ENCODE results near the gene MED8.
"Not testable (repeated sequence)": the region's sequence is repeated elsewhere in the genome, so short reads cannot be mapped to it uniquely, and the experiment has no call there.

MED8 gene

GRCh38 chr1:43382027-43382779 lies 7.4 kb downstream of the MED8 start:
- no peak for DNase-seq (ENCODE audit: low spot score)

DNA sequence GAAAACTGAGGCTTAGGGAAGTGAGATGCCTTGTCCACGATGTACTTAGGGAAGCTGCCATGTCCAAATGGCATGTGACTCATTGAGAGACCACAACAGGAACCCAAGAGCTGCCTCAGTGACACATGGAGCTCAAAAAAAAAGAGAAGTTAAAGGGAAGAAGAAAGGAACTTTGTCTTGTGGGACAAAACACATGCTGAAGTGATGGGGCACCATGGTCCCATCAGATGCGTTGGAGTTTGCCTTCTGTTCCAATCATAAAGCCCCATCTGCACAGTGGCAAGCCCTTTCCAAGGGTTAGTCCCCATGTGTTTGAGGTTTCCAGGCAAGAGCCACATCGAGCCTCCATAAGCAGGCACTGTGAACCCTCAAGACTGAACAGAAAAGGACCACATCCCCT lies 8.0 kb downstream of the MED8 start:
- DNase-seq (ENCODE audit: low spot score), result no peak

- no peak for DNase-seq (ENCODE audit: low spot score)
These were observed 10.1 kb downstream of the MED8 start for GRCh38 chr1:43379476-43379875.

DNA sequence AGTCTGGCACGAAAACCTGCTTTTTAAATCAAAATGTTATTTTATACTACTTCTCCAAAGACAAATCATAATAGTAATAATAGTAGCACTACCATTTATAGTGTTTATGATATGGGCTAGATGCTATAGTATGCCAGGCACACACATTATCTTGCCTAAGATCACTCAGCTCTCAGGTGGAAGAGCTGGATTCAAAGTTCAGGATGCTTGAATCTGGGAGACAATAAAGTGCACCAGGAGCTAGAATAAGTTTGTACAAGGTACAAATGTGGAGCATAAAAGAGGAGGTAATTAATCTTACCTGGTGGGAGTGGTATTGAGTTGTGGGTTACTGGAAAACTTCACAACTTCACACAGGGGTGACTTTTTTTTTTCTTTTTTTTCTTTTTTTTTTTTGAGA lies 11.8 kb downstream of the MED8 start:
- no peak for DNase-seq (ENCODE audit: low spot score)

GRCh38 chr1:43376723-43377235 lies 12.8 kb downstream of the MED8 start:
- no peak for DNase-seq (ENCODE audit: low spot score)

GRCh38 chr1:43373066-43373940 lies 16.3 kb downstream of the MED8 start:
- peak; percentile 82 for DNase-seq (ENCODE audit: low spot score)

GRCh38 chr1:43372172-43372571 lies 17.4 kb downstream of the MED8 start:
- DNase-seq (ENCODE audit: low spot score), result no peak

- DNase-seq (ENCODE audit: low spot score), result no peak
These were observed 19.0 kb downstream of the MED8 start for GRCh38 chr1:43370564-43370963.

GRCh38 chr1:43369779-43370178 lies 19.8 kb downstream of the MED8 start:
- not testable (repeated sequence) for DNase-seq (ENCODE audit: low spot score)

- DNase-seq (ENCODE audit: low spot score), result no peak
These were observed 21.0 kb downstream of the MED8 start for GRCh38 chr1:43368646-43369020.

DNA sequence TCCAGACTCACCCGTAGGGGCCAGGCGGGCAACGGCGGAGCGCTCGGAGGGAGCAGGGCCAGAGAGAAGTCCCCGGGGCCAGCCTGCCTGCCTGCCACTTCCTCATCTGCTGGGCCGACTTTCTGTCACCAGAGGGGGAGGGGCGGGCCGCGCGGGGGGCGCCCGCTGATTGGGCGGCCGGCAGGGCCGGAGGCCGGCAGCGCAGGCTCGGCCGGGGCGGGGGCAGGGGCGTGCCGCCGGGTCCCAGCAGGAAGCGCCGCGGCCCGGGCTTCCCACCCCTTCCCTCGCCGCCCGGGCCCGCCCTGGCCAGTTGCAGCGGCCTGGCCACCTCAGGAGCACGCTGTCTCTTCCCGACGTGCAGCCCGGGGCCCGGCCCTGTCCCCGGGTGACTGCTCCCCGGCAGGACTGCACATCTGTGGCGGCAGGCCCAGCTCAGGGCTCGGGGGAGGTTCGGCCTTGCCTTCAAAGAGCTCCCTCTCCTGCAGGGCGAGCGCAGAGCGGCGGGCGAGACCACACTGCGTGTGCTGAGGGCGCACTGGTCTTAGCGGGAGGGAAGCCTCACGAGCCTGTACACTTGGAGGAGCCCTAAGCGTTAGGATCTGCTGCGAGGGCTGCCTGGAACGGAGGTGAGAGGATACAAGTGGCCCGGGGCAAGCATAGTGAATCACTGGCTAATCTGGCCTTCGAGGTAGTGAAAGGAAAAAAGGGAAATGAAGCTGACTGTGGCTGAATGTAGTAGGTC lies 21.5 kb downstream of the MED8 start, which contains the start of gene ELOVL1:
Gene ELOVL1, minus strand, starts transcription at position 108 of the 742 bp plus-strand sequence. CDS start 2,402 bp downstream, outside the sequence.
- DNase-seq (ENCODE audit: low spot score), result peak; percentile 99

DNA sequence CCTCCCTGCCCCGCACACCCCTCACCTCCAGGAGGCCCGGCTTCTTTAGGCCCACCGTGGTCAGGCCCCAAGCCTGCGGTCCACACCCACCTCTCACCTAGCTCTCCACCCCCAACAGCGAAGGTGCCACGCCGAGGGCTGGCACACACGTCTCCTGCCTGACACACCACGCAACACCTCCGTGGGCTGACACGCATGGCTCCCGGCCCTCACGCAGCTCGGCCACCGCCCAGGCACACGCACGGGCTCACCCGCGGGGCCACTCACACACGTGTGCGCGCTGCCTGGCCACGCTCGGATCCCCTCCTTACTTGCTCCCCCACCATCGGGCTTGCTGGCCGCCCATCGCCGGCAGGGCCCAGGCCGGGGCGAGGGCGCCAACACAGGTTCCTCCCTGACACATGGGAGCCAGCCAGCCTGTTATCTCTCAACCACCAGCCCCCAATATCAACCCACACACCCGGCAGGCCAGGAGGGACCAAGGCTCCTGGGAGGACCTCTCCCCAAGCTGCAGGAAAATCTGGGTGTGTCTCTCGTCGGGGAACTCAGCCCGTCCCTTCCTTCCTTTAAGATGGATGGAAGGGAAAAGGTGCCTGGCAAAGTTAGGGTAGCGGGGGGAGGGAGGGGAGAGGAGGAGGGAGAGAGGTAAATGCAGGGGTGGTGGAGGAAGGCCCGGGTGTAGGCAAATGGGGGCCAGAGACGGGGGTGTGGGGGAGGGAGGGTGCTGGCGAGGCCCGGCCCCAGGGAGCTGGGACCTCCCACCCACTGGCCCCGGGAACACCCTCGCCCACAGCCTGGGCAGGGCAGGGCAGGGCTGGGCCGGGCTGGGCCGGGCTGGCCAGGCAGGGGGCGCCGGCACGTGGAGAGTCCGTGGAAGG lies 22.3 kb downstream of the MED8 start:
- DNase-seq (ENCODE audit: low spot score), result peak; percentile 89

DNA sequence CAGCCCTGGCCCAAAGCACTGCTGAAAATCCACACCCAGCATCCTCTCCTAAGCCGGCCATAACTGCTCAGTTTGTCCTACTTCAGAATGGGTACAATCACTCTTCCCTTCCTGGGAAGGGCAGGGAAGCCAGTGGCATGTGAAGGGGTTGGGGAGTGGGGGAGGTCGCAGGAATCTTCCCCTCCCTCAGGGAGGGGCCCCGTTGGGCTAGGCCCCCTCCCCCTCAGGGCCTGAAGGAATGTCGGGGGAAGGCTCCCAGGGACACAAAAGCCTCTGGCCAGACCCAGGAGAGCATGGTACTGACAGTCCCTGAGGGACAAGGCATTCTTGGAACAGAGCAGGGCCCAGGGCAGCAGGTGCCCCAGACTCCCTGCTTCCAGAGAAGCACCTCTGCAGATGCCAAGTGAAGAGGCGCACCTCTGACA lies 23.0 kb downstream of the MED8 start:
- peak; percentile 37 for DNase-seq (ENCODE audit: low spot score)

DNA sequence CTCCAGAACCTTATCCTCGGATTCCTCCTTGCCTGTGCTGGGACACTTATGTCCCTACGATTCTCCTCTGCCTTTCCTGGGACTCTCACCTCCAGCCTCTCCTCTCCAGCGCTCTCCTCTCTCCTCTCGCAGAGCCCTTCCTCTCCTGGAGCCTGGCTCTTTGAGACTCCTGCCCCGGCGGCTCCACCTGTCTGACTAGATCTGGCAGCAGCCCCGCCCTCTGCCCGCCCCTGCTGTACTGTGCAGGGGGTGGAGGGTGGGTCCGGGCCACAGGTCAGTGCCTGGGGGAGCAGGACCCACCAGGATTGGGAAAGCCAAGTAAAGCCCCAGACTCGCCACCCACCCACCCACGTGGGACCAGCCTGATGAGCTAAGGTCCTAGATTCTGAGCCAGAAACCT lies 23.4 kb downstream of the MED8 start:
- no peak for DNase-seq (ENCODE audit: low spot score)

GRCh38 chr1:43365678-43366077 lies 23.9 kb downstream of the MED8 start:
- DNase-seq (ENCODE audit: low spot score), result no peak

GRCh38 chr1:43363935-43364525 lies 25.6 kb downstream of the MED8 start:
- no peak for DNase-seq (ENCODE audit: low spot score)

DNA sequence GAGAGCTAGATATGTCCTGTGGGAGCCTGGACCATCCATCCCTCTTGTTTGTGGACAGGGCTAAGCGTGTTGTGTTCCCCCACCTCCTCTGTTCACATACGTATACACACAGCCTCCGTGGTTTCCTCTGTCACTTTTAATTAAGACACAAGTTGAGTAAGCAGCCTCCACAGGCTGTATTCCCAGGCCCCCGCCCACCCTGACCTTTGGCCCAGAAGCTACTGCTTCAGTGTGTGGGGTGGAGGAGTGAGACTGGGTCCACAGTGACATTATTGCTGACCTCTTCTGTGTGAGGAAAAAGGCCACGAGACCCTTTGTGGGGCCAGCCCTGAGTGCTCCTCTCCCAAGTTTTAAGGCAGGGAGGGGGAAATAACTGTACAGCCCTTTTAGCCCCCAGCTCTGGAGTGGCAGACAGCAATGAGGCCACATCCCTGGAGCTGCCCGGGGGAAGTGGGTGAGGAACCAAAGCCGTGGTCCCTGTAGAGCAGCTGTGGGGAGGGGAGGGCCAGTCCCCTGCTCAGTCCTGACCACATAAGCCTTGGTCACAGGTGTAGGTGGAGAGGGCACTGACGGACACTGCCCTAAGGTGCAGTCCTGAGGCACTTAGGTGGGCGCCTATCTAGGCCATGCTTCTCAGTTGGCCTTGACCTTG lies 26.2 kb downstream of the MED8 start:
- DNase-seq (ENCODE audit: low spot score), result no peak

DNA sequence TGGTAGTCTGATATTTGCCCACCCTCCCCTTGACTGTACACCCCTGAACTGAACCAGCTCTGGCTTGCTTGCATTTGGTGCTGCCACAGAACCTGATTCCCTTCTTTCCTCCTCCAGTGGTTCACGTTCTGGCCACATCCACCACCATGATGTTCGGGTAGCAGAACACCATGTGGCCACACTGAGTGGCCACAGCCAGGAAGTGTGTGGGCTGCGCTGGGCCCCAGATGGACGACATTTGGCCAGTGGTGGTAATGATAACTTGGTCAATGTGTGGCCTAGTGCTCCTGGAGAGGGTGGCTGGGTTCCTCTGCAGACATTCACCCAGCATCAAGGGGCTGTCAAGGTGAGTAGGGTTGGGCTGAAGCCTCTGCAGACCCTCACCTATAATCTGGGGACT lies 29.0 kb downstream of the MED8 start:
- DNase-seq (ENCODE audit: low spot score), result no peak

- no peak for DNase-seq (ENCODE audit: low spot score)
These were observed 29.9 kb downstream of the MED8 start for GRCh38 chr1:43359696-43360095.

Data from GM03348 (cell line).